Activated CD8-positive, alpha-beta T cell treated with anti-CD3 and anti-CD28 coated beads for 36 hours (primary cell): ENCODE data around the gene NFATC2. TPM values are rescaled to one million over a fixed set of nuclear protein-coding genes. Genes with fewer than 3 reads are reported as not detected.
A peak's percentile ranks its signal among the peaks of the same experiment; 100 is the strongest.

Experiments used
- ATAC-seq: fragments of 200-7000 bp; cut with Tn5 transposase; one replicate; pipeline ENCODE4 v1.10.0; 2021; ENCODE audit warnings: mild to moderate bottlenecking, moderate library complexity
- CTCF ChIA-PET: fragments of 350-600 bp; sonication (Branson Sonifier 250); formaldehyde crosslinking; loops from one replicate; lab custom pipeline; 2021; ENCODE audit warnings: antibody characterized with exemption; lab: Charles Lee
- POLR2A ChIA-PET: fragments of 350-600 bp; sonication (Branson Sonifier 250); formaldehyde crosslinking; loops from one replicate; lab custom pipeline; 2021; ENCODE audit warnings: antibody characterized with exemption; lab: Charles Lee
- DNase-seq: peaks from one replicate; pipeline ENCODE4 v3.0.0-alpha.2; 2020
- H3K27ac Mint-ChIP-seq: one replicate; pipeline ENCODE4 v1.8.0; 2021; ENCODE audit warnings: mild to moderate bottlenecking, mixed read lengths
- H3K27me3 Mint-ChIP-seq: one replicate; pipeline ENCODE4 v1.8.0; 2021; ENCODE audit warnings: mixed read lengths
- H3K36me3 Mint-ChIP-seq: one replicate; pipeline ENCODE4 v1.8.0; 2021; ENCODE audit warnings: low read depth, mixed read lengths
- H3K4me1 Mint-ChIP-seq: one replicate; pipeline ENCODE4 v1.8.0; 2021; ENCODE audit warnings: low read depth, mixed read lengths
- H3K4me3 Mint-ChIP-seq: one replicate; pipeline ENCODE4 v1.8.0; 2021; ENCODE audit warnings: mild to moderate bottlenecking, moderate library complexity, mixed read lengths
- H3K9me3 Mint-ChIP-seq: one replicate; pipeline ENCODE4 v1.8.0; 2021; ENCODE audit warnings: mixed read lengths
- intact Hi-C: fragments of 100-400 bp; cut with micrococcal nuclease; formaldehyde crosslinking; loops from one replicate; pipeline ENCODE4 v1.10.0; 2022
- total RNA-seq, 2 experiments: library from RNA; stranded (reverse); gene quantifications; one replicate each; pipeline ENCODE4 v1.2.3, GENCODE V29; 2021
- TF ChIP-seq, protein P1 (sequence below): fragments of 200-600 bp; IDR thresholded peaks from one replicate; pipeline ENCODE4 v1.8.0; 2022; ENCODE audit warnings: antibody characterized with exemption, mild to moderate bottlenecking

The NFATC2 gene
- total RNA-seq, 2 experiments from 2014 or later: 38.3 to 40.9 TPM

DNA sequence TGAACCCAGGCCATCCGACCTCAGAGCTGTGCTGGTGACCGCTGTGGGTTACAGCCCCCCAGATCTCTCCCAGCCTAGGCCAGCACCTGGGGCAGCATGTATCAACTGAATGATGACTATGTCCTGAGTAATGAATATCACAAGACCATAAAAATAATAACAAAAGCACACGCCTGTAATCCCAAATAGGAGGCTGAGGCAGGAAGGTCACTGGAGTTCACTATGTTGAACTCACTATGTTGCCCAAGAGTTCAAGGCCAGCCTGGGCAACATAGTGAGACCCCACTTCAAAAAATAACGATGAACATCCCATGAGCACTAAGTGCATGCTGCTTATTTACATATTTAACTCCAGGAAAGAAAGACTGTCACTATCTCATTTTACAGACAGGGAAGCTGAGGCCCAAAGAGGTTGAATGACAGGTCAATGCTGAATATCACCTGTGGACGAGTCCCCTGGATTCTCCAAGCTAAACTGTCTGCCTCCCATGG, 92.3 kb downstream of the NFATC2 start:
- DNase-seq (no peak), ATAC-seq (no peak)
- H3K4me3 Mint-ChIP-seq: no peak overlapping the region
- H3K27ac Mint-ChIP-seq: peak overlapping the region; percentile 50
- CTCF ChIA-PET: interaction anchor here (1.5 to 2.6 kb wide), 3 partner anchors 50 to 145 kb away, joined by 3 to 6 read pairs (median 5); no protein-coding TSS in a partner anchor
- peaks cover 74% of the 10 kb centered on the region for H3K36me3 Mint-ChIP-seq
- intact Hi-C loops: no loop called here
- H3K9me3 Mint-ChIP-seq: peaks cover 4% of the 10 kb centered on the region
- no peaks in the 10 kb centered on the region for H3K27me3 Mint-ChIP-seq
- POLR2A ChIA-PET: interaction anchor here (1.1 kb wide), 1 partner anchor 8 kb away, joined by 4 read pairs; no protein-coding TSS in a partner anchor
- H3K4me1 Mint-ChIP-seq: peaks cover 25% of the 10 kb centered on the region
- TF ChIP-seq, protein P1, sequence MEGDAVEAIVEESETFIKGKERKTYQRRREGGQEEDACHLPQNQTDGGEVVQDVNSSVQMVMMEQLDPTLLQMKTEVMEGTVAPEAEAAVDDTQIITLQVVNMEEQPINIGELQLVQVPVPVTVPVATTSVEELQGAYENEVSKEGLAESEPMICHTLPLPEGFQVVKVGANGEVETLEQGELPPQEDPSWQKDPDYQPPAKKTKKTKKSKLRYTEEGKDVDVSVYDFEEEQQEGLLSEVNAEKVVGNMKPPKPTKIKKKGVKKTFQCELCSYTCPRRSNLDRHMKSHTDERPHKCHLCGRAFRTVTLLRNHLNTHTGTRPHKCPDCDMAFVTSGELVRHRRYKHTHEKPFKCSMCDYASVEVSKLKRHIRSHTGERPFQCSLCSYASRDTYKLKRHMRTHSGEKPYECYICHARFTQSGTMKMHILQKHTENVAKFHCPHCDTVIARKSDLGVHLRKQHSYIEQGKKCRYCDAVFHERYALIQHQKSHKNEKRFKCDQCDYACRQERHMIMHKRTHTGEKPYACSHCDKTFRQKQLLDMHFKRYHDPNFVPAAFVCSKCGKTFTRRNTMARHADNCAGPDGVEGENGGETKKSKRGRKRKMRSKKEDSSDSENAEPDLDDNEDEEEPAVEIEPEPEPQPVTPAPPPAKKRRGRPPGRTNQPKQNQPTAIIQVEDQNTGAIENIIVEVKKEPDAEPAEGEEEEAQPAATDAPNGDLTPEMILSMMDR: no peak

DNA sequence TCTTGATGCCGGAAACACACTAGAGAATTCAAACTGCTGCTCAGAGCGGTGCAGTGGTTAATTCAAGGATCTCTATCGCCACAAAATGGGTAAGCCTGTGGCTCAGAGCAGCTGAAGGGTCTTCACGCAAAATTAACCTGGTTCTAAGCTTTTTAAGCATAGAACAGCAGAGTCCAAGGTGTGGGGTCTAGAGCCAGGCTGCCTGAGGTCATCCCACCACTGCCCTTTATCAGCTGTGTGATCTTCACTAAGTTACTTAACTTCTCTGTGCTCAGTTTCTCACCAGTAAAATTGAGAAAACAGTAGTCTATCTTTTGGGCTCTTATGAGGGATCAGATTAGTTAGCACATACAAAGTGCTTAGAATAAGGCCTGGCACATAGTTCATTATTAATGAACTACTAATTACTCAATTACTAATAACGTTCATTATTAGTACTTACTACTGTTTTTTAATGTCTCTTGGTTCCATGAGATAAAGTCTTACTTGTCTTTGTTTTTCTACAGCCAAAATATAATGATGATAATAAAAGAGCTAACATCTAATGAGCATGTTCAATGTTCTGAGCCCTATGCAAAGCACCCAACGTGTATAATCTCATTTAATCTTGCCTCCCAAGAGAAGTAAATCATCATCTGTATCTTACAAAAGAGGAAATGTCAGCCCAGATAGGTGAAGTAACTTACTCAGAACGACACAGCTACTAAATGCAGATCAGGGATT, 92.9 kb downstream of the NFATC2 start:
- Mint-ChIP-seq H3K9me3 (peaks cover 2% of the 10 kb centered on the region), H3K27me3 (no peaks in the 10 kb centered on the region), H3K27ac (peak overlapping the region; percentile 50), H3K4me3 (no peak overlapping the region), H3K36me3 (peaks cover 74% of the 10 kb centered on the region), H3K4me1 (peaks cover 29% of the 10 kb centered on the region)
- no peak for ATAC-seq
- DNase-seq: no peak
- intact Hi-C loops: no loop called here
- POLR2A ChIA-PET: interaction anchor here (1.1 kb wide), 1 partner anchor 7 kb away, joined by 4 read pairs; no protein-coding TSS in a partner anchor
- CTCF ChIA-PET: interaction anchor here (1.5 to 2.6 kb wide), 3 partner anchors 49 to 145 kb away, joined by 3 to 6 read pairs (median 5); no protein-coding TSS in a partner anchor
- TF ChIP-seq, protein P1: no peak

DNA sequence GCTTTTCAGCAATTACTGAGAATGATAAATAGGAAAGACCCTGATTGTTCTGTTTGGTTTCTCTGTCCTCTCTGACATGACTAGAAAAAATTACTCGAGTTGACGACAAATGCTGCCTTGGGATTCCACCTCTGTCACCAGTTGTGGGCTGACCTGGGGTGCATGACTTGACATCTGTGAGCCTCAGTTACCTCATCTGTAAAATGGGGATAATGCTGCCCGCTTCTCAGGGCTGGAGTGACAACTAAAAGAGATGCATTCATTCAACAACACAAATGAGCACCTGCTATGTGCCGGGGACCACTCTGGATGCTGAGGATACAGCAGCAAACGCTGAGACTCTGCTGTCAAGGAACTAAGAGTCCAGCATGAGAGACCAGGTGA, 94.8 kb downstream of the NFATC2 start:
- Mint-ChIP-seq H3K4me3 (no peak overlapping the region), H3K36me3 (peaks cover 65% of the 10 kb centered on the region), H3K4me1 (peaks cover 34% of the 10 kb centered on the region), H3K9me3 (no peaks in the 10 kb centered on the region), H3K27me3 (no peaks in the 10 kb centered on the region), H3K27ac (peak overlapping the region; percentile 65)
- POLR2A ChIA-PET: interaction anchor here (1.5 kb wide), 1 partner anchor 11 kb away, joined by 4 read pairs; no protein-coding TSS in a partner anchor
- CTCF ChIA-PET: interaction anchor here (0.9 kb wide), 1 partner anchor 18 kb away, joined by 3 read pairs; no protein-coding TSS in a partner anchor
- TF ChIP-seq, protein P1: no peak
- DNase-seq (no peak), ATAC-seq (no peak)
- intact Hi-C loops: no loop called here

DNA sequence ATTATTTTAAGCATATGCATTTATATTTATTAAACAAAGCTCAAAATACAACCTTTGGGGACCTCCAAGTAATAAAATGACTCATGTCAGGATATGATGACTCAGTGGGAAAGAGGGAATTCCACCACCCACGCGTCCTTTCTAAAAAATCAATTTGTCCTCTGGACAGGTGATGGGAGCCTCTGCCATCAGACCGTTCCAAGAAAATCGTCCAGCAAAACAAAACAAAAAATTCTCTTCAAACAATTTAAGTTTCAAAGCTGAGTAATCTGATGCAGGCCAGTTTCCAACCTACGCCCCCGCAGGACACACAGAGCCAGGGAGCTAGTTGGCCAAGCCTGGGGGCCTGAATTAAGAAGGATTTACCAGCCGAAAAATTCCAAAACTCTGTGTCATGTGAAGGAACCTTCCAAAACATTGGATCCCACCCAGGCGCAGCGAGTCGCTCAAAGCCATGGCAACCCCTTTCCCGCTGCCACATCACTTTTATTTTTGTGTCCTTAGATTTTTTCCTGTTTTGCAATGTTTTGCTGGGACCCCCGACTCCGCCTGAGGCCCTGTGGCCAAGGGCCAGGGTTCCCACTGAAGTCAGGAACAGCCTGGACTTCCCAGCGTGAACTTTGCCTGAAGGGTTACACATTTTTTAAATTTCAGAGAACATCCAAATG, 95.3 kb downstream of the NFATC2 start:
- peaks cover 59% of the 10 kb centered on the region for H3K36me3 Mint-ChIP-seq
- POLR2A ChIA-PET: interaction anchor here (1.5 kb wide), 1 partner anchor 10 kb away, joined by 4 read pairs; no protein-coding TSS in a partner anchor
- no peak overlapping the region for H3K27ac Mint-ChIP-seq
- H3K4me3 Mint-ChIP-seq: no peak overlapping the region
- intact Hi-C loops: no loop called here
- no peaks in the 10 kb centered on the region for H3K9me3 Mint-ChIP-seq
- TF ChIP-seq, protein P1: no peak
- CTCF ChIA-PET: interaction anchor here (0.9 kb wide), 1 partner anchor 18 kb away, joined by 3 read pairs; no protein-coding TSS in a partner anchor
- no peaks in the 10 kb centered on the region for H3K27me3 Mint-ChIP-seq
- no peak for DNase-seq
- no peak for ATAC-seq
- peaks cover 34% of the 10 kb centered on the region for H3K4me1 Mint-ChIP-seq
